Muscle layer of duodenum (tissue), 2 donors: Measurements from ENCODE around the gene GFM2.
"Not testable (repeated sequence)": the region's sequence is repeated elsewhere in the genome, so short reads cannot be mapped to it uniquely, and the experiment has no call there.

ENCODE experiments used
- H3K27ac ChIP-seq: one replicate; pipeline ENCODE4 v1.7.0; 2013; ENCODE audit warnings: mild to moderate bottlenecking, low read length
- H3K27me3 ChIP-seq: one replicate; pipeline ENCODE4 v1.7.0; 2013; ENCODE audit warnings: low read depth, mild to moderate bottlenecking, control low read depth, low read length
- H3K36me3 ChIP-seq, 2 donors: one replicate each; pipeline ENCODE4 v1.7.0; 2013; ENCODE audit warnings: low read length in 2 of 2, control low read depth in 1 of 2, mild to moderate bottlenecking in 1 of 2; ENCODE audit not compliant: insufficient read depth in 2 of 2, control insufficient read depth in 1 of 2
- H3K4me1 ChIP-seq, 2 donors: one replicate each; pipeline ENCODE4 v1.7.0; 2013; ENCODE audit warnings: low read length in 2 of 2, mild to moderate bottlenecking in 2 of 2, control low read depth in 1 of 2, moderate library complexity in 1 of 2; ENCODE audit not compliant: insufficient read depth in 2 of 2, control insufficient read depth in 1 of 2
- H3K4me3 ChIP-seq, 2 donors: one replicate each; pipeline ENCODE4 v1.7.0; 2013; ENCODE audit warnings: low read length in 2 of 2, low read depth in 1 of 2, mild to moderate bottlenecking in 1 of 2
- H3K9me3 ChIP-seq, 2 donors: one replicate each; pipeline ENCODE4 v1.7.0; 2013; ENCODE audit warnings: low read length in 2 of 2, control low read depth in 1 of 2, mild to moderate bottlenecking in 1 of 2; ENCODE audit not compliant: control insufficient read depth in 1 of 2
- donor health status: healthy.

Gene GFM2

DNA sequence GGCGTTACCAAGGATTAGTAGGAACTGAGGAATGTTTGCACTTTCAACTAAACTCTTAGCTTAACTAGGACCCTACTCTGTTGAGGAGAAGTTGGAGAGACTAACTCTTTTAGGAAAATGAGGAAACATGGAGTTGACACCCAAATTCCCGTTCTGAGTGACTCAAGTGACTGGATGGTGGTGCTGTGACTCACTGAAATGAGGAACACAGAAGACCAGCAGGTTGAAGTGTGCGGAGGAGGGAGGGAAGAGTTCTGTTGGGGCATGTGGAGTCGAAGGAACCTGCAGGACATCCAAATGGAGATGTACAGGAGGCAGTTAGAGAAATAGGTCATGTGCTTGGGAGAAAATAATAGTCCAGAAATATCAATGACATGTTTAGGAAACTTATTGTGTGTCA is 73.7 kb downstream of the GFM2 start:
- H3K4me1 ChIP-seq, result no peaks in the 10 kb centered on the region
- H3K4me3 ChIP-seq, result no peak overlapping the region
- H3K27ac ChIP-seq, result no peak overlapping the region
- peaks cover 17 to 64% of the 10 kb centered on the region in 2 donors for H3K36me3 ChIP-seq
- no peaks in the 10 kb centered on the region for H3K27me3 ChIP-seq
- no peaks in the 10 kb centered on the region for H3K9me3 ChIP-seq

DNA sequence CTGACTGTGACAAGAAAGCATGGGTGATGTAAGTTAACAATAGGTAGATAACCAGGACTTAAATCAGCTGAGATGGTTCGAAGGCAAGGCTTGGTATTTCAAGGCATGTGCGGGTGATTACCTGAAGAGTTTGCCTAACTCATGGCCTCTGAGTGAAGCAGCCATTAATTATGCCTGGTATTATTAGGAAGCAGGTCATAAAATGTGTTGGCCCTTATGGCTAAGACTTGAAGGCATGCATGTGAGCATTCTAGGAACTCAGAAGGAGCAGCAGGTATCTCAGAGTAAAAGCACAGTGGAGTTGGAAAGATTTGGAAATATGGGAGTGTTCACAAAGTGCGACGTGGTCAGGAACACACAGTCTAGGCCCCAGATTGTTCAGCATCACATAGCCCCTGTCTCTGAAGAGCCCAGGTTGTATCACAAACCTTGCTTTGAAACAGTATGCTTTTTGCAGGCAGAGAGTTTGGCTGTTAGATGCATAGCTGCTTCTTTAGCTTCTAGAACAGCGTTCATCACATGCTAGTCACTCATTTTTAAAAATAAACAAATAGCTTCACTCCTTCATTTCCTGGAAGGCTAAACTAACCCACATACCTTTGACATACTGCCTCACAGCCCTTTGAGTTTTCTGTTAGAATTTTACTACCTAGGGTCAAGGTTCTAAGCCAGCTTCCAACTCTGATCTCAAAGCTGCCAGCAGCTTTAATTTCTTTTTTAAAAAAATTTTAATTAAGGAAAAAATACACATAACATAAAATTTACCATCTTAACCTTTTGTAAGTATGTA is 79.8 kb downstream of the GFM2 start:
- H3K9me3 ChIP-seq, result no peaks in the 10 kb centered on the region
- peaks cover 3 to 15% of the 10 kb centered on the region in 2 donors for H3K4me1 ChIP-seq
- no peaks in the 10 kb centered on the region for H3K27me3 ChIP-seq
- peaks cover 12 to 26% of the 10 kb centered on the region in 2 donors for H3K36me3 ChIP-seq
- H3K4me3 ChIP-seq, result peak overlapping the region in 1 of 2 donors; percentile 79
- H3K27ac ChIP-seq, result no peak overlapping the region

DNA sequence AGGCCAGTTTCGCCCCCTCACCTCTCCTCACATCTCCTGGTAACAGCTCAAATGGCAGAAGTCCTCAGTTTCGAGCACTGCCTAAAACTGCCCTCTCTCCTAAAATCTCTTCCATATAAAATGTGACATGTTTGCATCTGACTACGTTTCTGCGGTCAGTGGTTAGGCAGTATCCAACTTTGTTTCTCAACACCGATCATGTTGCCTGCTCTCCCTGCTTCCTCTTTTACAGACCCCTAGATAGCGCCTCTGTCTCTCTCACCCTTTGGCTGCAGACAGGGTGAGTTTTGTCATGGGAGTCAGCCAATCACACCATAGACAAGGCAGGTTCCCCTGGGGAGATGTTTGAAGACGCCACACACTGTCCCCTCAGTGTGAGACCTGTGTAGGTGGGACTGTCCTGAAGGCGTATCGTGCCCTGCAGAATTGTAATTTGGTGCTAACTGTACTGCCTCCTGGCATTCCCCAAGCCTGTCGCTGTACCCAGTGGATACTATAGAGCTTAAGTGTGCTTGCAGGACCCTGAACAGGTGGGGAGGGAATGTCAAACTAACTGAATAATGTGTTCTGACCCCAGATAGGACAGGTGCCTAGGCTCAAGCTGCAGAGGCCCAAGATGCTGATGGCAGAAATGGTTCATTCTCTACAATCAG is 80.8 kb downstream of the GFM2 start:
- Histone ChIP-seq H3K9me3 (no peaks in the 10 kb centered on the region), H3K27me3 (no peaks in the 10 kb centered on the region), H3K4me1 (peaks cover 3 to 15% of the 10 kb centered on the region in 2 donors), H3K36me3 (peaks cover 8 to 19% of the 10 kb centered on the region in 2 donors), H3K27ac (peak overlapping the region; percentile 73), H3K4me3 (peak overlapping the region; percentile 79 to 81)

DNA sequence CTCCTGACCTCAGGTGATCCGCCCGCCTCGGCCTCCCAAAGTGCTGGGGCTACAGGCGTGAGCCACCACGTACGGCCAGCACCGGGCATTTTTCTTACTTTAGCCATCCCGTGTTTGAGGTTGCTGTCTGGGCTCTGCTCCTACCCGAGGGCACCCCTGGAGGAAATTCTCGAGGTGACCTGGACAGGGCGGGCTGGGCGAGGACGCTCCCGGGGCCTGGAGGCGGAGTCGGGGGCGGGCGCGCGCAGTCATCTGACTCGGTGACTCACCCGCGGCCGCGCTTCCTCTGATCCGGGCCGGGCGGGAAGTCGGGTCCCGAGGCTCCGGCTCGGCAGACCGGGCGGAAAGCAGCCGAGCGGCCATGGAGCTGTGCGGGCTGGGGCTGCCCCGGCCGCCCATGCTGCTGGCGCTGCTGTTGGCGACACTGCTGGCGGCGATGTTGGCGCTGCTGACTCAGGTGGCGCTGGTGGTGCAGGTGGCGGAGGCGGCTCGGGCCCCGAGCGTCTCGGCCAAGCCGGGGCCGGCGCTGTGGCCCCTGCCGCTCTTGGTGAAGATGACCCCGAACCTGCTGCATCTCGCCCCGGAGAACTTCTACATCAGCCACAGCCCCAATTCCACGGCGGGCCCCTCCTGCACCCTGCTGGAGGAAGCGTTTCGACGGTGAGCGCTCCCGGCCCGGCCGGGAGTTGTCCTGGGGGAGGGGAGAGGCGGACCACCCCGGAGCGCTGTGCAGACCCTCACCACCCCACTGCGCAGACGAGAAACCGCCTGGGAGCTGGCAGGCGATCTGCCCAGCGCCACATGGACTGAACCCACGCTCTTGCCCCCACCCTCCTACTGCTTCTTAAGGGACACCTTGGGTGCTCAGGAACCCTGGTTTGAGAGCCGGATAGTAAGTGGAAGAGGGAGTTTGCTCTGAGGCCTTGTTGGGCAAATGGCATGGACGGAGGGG is 81.7 kb downstream of the GFM2 start, which contains the start of gene HEXB:
TSS of gene HEXB (plus strand) at position 334 of the 952 bp plus-strand sequence. CDS start at position 362, 28 bp downstream.
- H3K27ac ChIP-seq, result peak within 1 kb of the TSS; percentile 73
- H3K4me3 ChIP-seq, result peak within 1 kb of the TSS; percentile 79 to 81
- H3K36me3 ChIP-seq, result peaks cover 8 to 10% of the 10 kb centered on the region in 2 donors
- H3K4me1 ChIP-seq, result peaks cover 3 to 15% of the 10 kb centered on the region in 2 donors
- no peaks in the 10 kb centered on the region for H3K9me3 ChIP-seq
- no peaks in the 10 kb centered on the region for H3K27me3 ChIP-seq

- Histone ChIP-seq H3K27me3 (no peaks in the 10 kb centered on the region), H3K36me3 (no peaks in the 10 kb centered on the region), H3K4me1 (no peaks in the 10 kb centered on the region), H3K27ac (no peak overlapping the region), H3K9me3 (no peaks in the 10 kb centered on the region), H3K4me3 (no peak overlapping the region)
These were observed 87.0 kb downstream of the GFM2 start for GRCh38 chr5:74679966-74680365.

DNA sequence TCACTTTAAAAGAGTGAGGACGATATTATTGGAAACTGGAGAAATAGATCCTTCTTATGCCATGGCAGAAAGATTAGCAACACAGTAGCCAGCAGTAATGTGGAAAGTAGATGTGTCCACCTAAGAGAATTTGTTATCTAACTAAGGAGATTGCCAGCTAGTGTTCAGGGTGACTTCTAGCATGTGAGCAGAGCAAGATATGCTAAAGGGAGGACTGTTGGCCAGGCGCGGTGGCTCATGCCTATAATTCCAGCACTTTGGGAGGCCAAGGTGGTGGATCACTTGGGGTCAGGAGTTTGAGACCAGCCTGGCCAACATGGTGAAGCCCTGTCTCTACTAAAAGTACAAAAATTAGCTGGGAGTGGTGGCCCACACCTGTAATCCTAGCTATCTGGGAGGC is 87.6 kb downstream of the GFM2 start:
- not testable (repeated sequence) for H3K9me3 ChIP-seq, H3K36me3 ChIP-seq, H3K4me1 ChIP-seq, H3K27me3 ChIP-seq, H3K27ac ChIP-seq, H3K4me3 ChIP-seq

DNA sequence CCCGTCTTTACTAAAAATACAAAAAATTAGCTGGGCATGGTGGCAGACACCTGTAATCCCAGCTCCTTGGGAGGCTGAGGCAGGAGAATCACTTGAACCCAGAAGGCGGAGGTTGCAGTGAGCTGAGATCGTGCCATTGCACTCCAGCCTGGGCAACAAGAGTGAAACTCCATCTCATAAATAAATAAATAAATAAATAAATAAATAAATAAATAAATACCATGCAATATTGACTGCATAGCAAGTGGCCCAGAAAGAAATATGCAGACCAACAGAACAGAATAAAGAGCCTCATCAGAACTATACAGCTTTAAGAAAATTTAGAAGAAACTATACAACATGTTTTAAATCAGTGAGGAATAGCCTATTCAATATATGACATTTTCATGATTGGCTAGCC is 88.8 kb downstream of the GFM2 start:
- not testable (repeated sequence) for H3K27ac ChIP-seq, H3K4me1 ChIP-seq, H3K27me3 ChIP-seq, H3K4me3 ChIP-seq, H3K9me3 ChIP-seq, H3K36me3 ChIP-seq

DNA sequence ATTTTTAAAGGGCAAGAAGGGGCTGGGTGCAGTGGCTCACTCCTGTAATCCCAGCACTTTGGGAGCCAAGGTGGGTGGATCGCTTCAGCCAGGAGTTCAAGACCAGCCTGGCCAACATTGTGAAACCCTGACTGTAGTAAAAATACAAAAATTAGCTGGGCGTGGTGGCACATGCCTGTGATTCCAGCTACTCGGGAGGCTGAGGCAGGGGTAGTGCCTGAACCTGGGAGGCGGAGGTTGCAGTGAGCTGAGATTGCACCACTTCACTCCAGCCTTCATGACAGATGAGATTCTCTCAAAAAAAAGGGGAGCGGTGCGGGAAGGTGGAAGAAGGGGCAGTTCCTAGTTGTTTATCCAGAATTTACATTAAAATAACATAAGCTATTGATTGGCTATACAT is 90.5 kb downstream of the GFM2 start:
- not testable (repeated sequence) for H3K4me3 ChIP-seq, H3K27me3 ChIP-seq, H3K27ac ChIP-seq, H3K36me3 ChIP-seq, H3K9me3 ChIP-seq
- H3K4me1 ChIP-seq, result peaks cover 0 to 12% of the 10 kb centered on the region in 2 donors

DNA sequence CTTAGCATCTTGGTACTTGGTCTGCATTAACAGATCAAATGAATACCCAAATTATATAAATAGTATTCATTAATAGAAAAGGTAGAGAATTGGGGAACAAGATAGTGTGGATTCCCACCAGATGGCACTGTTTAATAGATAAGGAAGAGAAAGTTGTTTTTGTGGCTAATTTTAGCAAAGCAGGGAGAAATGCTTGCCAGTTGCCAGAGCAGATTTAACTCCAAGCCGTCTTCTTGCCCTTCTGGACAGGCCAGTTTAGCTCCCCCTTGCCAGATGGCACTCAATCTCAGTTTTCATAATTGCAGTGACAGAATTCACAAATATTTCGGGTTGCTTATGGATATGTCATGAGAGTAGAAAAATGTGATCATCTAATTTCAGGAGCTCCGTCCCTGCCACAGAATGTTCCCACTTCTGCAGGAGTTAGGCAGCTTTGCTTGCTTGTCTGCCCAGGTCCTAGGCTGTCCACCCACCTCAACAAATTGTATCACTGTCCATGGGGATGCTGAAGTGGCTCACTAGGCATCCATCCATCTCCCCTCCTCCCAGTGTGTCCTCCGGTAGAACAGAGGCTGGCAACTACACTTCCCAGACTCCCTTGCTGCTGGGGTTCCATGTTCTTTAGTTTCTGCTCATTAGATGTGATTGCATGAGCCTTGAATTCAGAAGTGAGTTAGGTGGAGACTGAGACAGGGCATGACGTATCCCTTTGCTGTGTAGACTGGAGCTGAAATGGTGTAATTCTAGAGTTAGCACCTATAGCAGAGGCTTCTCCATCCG is 93.7 kb downstream of the GFM2 start:
- Histone ChIP-seq H3K9me3 (no peaks in the 10 kb centered on the region), H3K27ac (no peak overlapping the region), H3K36me3 (no peaks in the 10 kb centered on the region), H3K27me3 (no peaks in the 10 kb centered on the region), H3K4me1 (peaks cover 0 to 12% of the 10 kb centered on the region in 2 donors), H3K4me3 (peak overlapping the region; percentile 40 to 63)

- H3K27me3 ChIP-seq, result no peaks in the 10 kb centered on the region
- no peaks in the 10 kb centered on the region for H3K36me3 ChIP-seq
- H3K4me1 ChIP-seq, result peaks cover 0 to 12% of the 10 kb centered on the region in 2 donors
- no peak overlapping the region for H3K27ac ChIP-seq
- H3K9me3 ChIP-seq, result no peaks in the 10 kb centered on the region
- H3K4me3 ChIP-seq, result no peak overlapping the region
These were observed 94.6 kb downstream of the GFM2 start for GRCh38 chr5:74672215-74672877.
